OCI-LY7 (cell line): ENCODE results near the gene EME2.

Experiments used
- EZH2phosphoT487 ChIP-seq: fragments of 200-600 bp; sonication (generic); IDR thresholded peaks from 2 replicates; pipeline ENCODE4 v1.6.1; 2018; ENCODE audit warnings: low read depth, borderline replicate concordance, mild to moderate bottlenecking, mixed run types, antibody characterized with exemption, low read length, moderate library complexity, mixed read lengths
- TF ChIP-seq, protein P1 (sequence below): fragments of 200-600 bp; sonication (generic); conservative IDR thresholded peaks from 2 replicates; pipeline ENCODE4 v1.5.1; 2014; ENCODE audit warnings: mild to moderate bottlenecking, antibody characterized with exemption, low read length, moderate library complexity, mixed read lengths

DNA sequence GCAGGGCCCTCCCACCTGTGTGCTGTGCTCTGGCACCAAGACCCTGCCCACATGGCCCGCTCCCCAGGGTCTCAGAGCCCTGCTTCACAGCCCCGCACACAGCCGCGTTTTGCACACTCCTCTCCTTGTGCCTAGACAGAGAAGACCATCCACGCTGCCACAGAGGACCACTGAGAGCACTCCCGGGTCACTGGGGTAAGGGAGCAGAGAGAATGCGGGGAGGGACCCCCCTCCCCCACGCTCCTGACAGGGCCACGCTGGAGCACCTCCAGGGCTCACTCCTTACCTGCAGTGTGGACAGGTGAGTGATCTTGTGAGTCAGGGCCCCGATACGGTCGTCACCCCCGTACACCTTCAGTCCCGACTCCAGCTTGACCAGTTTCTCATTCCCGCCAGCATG is 47.0 kb downstream of the EME2 start:
- TF ChIP-seq, protein P1, sequence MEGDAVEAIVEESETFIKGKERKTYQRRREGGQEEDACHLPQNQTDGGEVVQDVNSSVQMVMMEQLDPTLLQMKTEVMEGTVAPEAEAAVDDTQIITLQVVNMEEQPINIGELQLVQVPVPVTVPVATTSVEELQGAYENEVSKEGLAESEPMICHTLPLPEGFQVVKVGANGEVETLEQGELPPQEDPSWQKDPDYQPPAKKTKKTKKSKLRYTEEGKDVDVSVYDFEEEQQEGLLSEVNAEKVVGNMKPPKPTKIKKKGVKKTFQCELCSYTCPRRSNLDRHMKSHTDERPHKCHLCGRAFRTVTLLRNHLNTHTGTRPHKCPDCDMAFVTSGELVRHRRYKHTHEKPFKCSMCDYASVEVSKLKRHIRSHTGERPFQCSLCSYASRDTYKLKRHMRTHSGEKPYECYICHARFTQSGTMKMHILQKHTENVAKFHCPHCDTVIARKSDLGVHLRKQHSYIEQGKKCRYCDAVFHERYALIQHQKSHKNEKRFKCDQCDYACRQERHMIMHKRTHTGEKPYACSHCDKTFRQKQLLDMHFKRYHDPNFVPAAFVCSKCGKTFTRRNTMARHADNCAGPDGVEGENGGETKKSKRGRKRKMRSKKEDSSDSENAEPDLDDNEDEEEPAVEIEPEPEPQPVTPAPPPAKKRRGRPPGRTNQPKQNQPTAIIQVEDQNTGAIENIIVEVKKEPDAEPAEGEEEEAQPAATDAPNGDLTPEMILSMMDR, result no peak
- TF ChIP-seq EZH2phosphoT487, result no peak
